ENCODE measurements around the gene LILRA6. TPM values are rescaled to one million over a fixed set of nuclear protein-coding genes. Genes with fewer than 3 reads are reported as not detected.
"Not testable (repeated sequence)": the region's sequence is repeated elsewhere in the genome, so short reads cannot be mapped to it uniquely, and the experiment has no call there.

LILRA6 gene
- total RNA-seq, 2 donors from 2014 or later, result 6.0 to 6.5 TPM

DNA sequence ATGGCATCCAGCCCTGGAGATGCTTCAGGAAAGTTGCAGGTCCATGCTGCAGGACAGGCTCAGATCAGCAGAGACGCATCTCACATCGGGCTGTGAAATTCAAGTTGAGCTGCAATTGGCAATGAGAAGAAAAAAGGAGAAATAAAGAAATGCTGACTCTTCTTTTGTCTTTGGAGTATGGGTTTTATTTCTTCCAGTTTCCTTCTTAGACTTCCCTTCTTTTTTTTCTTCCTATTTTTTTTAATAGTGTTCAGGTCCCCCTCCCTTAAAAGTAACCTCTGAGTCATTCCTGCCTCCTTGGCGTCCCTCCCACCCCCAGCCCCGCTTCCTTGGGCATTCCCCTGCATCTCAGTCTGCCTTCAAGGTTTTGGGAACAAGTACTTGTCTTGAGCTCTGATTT is 29.0 kb upstream of the LILRA6 start:
- DNase-seq; intact Hi-C loops (cut with DNase I): not testable (repeated sequence)
- peak in 1 of 2 donors; percentile 71 for ATAC-seq

- DNase-seq (no peak), ATAC-seq (peak; percentile 50 to 86)
- intact Hi-C loops (cut with DNase I), result no loop called here
Observed at GRCh38 chr19:54271106-54271505, 28.5 kb upstream of the LILRA6 start.

DNA sequence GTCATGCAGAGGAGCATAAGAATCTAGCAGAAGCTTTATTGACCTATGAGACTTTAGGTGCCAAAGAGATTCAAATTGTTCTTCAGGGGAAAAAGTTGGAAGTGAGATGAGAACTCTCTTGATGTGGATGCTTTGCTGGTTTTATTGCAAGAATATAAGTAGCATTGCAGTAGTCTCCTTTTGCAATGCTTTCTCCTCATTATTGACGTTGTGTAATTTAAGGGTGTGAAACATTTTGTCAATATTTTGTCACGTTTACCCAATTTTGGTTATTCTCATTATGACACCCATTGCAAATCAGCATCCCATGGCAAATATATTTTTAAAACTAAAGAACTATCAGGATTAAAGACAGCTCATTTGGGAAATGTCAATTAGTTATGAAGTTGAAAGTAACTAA is 26.3 kb upstream of the LILRA6 start:
- ATAC-seq (no peak), DNase-seq (no peak)
- intact Hi-C loops (cut with DNase I), result no loop called here

DNA sequence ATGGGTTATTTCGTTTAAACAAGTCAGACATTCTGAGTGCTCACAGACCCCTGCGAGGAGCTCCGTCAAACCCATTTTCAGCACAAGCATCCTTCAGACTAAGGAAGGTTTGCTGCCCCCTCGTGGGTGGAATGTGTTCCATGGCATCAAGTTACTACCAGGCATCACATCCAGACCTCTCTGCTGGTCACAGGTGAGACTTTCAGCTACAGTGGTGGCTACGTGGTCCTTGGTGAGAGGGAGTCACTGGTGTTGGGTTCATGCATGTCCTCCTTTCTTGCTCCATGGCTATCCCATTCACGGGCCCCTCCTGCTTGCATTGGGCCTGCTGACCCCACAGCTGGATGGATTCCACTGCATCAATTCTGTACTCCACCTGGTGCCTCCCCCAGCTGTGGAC is 23.5 kb upstream of the LILRA6 start:
- ATAC-seq (peak in 1 of 2 donors; percentile 47), DNase-seq (peak; percentile 81)
- intact Hi-C loops (cut with DNase I), result no loop called here

GRCh38 chr19:54262470-54262869 is 19.9 kb upstream of the LILRA6 start:
- intact Hi-C loops (cut with DNase I), result no loop called here
- no peak for DNase-seq
- no peak for ATAC-seq

GRCh38 chr19:54262066-54262465 is 19.5 kb upstream of the LILRA6 start:
- ATAC-seq (no peak), DNase-seq (no peak)
- intact Hi-C loops (cut with DNase I), result no loop called here

DNA sequence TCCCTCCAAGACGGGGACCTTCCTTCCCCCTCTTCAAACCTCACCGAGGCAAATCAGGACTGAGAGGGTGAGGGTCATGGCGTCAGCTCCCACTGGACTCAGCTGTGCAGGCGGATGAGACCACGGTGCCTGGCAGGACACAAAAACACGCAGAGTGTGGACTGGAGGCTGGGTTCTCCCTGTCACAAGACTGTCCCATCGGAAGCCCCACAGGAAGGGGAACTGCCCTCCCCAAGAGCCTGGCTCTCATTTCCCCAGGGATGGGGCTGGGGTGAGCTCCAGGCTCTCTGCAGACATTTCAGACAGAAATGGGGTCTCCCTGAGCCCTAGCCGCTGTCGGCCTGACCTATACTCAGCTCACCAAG is 14.5 kb upstream of the LILRA6 start, which contains the start of gene LILRB5:
TSS of gene LILRB5 (minus strand) at position 158 of the 365 bp plus-strand sequence. CDS start at position 78, 80 bp downstream.
- ATAC-seq (peak in 1 of 2 donors; percentile 56), DNase-seq (no peak)
- intact Hi-C loops (cut with DNase I), result no loop called here

GRCh38 chr19:54256250-54257115 is 13.9 kb upstream of the LILRA6 start:
- DNase-seq (no peak), ATAC-seq (no peak)
- intact Hi-C loops (cut with DNase I), result no loop called here

DNA sequence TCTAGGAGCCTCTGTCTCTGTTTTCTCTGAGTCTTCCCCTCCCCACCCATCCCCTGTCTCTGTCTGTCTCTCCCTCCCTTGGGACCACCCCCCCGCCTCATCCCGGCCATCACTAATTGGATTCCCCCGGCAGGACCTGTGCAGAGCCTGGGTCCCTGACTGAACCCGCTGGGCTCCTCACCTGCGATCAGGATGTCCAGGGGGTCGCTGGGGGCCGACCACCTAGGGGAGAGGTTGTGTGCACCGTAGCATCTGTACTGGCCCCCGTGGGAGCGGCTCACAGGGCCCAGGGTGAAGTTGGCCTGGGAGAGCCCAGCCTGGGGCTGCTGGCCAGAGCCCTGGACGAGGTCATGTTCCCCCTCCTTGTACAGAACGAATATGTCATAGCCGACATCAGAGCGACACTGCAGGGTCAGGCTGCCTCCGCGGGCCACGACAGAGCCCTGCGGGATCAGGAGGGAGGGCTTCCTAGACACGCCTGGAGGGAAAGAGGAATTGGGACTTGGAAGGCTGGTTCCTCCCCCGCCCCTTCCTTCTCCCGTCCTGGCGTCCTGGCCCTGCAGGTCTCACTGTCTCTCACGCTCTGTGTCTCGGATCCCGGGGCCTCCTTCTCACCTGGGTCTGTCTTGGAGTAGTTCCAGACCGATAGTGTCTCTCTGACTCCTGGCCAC is 12.7 kb upstream of the LILRA6 start:
- intact Hi-C loops (cut with DNase I), result no loop called here
- ATAC-seq, result peak in 1 of 2 donors; percentile 19
- no peak for DNase-seq

DNA sequence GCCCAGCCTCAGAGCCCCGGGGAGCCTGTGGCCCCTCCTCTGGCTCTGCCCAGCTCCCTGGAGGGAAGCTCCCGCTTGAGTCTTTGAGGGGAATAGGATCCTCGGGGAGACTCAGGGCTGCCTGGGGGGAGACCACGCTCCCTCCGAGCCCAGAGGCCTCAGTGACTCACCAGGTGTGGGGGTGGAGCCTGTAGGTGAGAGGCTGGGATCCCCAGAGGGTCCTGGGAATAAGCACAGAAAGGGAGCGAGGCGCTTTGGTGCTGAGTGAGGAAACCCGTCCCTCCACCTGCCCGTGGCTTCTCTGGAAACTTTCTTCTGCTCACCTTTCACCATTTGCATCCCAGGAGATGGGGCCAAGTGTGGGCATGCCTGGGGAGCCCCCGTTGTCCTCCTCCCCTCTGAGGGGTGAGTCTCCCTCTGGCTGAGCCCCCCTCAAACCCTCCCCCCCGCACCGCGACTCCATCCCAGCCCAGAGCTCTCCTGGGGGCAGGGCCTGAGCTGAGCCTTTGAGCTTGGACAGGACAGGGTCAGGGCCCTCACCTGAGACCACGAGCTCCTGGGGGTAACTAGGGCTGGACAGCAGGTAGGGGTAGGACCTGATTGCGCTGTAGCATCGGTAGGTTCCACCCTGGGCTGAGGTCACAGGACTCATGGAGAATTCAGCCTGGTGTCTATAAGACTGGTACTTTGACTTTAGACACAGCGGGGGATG is 11.8 kb upstream of the LILRA6 start:
- no peak for DNase-seq
- intact Hi-C loops (cut with DNase I), result no loop called here
- no peak for ATAC-seq

GRCh38 chr19:54253331-54254194 is 11.0 kb upstream of the LILRA6 start:
- DNase-seq (no peak), ATAC-seq (no peak)
- intact Hi-C loops (cut with DNase I), result no loop called here

- ATAC-seq, result no peak
- intact Hi-C loops (cut with DNase I), result no loop called here
- DNase-seq, result no peak
Observed at GRCh38 chr19:54252845-54253244, 10.3 kb upstream of the LILRA6 start.

- no peak for DNase-seq
- intact Hi-C loops (cut with DNase I), result no loop called here
- no peak for ATAC-seq
Observed at GRCh38 chr19:54252243-54252642, 9.7 kb upstream of the LILRA6 start.

DNA sequence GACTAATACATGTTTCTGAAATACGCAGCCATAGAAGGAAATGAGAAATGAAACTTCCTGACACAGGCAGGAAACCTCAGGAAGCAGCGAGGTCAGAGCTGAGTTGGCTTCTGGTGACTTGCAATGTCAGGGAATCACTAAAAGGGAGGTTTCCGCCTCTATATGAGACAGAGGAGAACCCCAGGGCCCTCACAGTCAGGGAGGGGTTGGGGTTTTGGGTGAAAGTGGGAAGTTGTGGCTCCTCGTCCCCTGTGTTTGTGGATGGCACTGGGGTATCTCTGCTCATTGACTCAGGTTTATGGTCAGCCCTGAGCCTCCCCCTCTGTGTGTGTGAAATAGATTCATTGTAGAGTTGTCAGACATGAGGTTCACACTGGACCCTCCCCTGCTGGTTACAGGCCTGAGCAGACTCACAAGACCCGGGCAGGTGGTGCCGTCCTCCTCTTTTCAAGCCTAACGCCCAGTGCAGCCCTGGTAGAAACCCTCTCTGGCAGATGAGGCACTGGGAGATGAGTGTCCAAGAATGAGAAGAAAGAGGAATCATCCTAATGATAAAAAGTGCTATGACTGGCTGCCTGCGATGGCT is 5.5 kb upstream of the LILRA6 start:
- peak; percentile 76 to 85 for ATAC-seq
- DNase-seq, result no peak
- intact Hi-C loops (cut with DNase I), result no loop called here

DNA sequence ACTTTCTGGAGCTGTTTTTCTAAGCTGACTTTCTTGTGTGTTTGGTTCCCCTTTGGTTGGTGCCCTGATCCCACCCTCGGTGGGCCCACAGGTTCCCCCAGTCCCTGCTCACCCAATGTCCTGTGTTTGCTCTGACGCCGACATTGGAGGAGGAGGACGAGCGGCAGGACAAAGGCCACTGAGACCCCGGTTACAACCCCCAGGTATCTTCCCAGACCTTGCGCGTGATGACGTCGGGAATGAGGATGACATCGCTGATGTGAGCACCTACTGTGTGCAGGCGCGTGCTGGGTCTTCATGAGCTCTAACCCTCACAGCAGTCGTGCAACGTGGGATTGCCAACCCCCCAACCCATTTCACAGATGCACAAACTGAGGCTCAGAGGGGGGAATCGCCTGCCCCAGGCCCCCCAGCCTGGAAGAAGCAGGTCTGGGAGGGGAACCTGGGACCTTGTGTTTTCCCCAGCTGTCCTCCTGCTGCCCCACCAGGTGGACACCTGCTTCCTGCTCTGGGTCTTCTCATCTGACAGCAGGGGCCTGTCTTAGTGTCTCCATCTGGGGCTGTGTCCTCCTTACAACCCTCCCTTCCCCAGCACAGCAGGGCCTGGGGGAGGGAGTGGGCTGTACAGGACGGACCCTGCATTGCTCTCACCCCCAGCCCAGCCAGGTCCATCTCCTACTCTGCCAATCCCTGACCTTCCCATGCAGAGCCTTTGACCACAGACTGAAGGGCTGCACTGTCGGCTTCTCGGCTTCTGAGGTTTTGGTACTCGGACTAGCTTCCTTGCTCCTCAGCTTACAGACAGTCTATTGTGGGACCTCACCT is 4.7 kb upstream of the LILRA6 start:
- intact Hi-C loops (cut with DNase I), result no loop called here
- ATAC-seq, result peak; percentile 19 to 20

GRCh38 chr19:54245936-54246335 is 3.3 kb upstream of the LILRA6 start:
- intact Hi-C loops (cut with DNase I), result no loop called here
- ATAC-seq (no peak), DNase-seq (no peak)

More for the DNA sequence above, 4.7 kb upstream of the LILRA6 start:
- DNase-seq, result no peak

GRCh38 chr19:54243809-54244208 is 1.2 kb upstream of the LILRA6 start:
- DNase-seq; ATAC-seq; intact Hi-C loops (cut with DNase I): not testable (repeated sequence)

DNA sequence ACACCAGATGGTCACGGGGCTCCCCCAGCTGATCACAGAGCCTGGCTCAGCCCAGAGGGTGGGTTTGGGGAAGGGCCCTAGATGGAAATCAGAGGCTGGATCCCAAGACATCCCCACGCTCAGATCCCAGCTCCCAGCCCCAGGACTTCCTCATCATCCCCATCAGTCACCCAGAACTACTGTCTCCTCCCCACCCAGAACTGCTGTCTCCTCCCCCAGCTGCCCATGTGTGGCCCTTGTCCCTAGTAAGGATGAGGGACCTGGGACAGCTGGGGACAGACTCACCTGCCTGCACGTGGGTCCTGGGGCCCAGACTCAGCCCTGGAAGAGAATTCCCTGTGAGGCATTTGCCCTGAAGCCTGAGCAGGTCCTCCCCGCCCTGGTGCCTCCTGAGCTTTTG is 356 bp downstream of the LILRA6 start:
- DNase-seq; intact Hi-C loops (cut with DNase I): not testable (repeated sequence)
- peak in 1 of 2 donors; percentile 45 for ATAC-seq

Measured in left cardiac atrium (tissue), 4 donors.